ENCODE results near the gene CCSER1.

- TF ChIP-seq CTCF (IDR thresholded peaks at IDR 0.05), result no peak
- TF ChIP-seq REST (IDR thresholded peaks at IDR 0.05; ENCODE audit: insufficient read depth in 1 of 2, low read depth in 2 of 2, low read length in 1 of 2), result no peak
- TF ChIP-seq SIN3A (IDR thresholded peaks at IDR 0.05; ENCODE audit: borderline replicate concordance, insufficient read depth, low read depth, low read length), result no peak
- TF ChIP-seq POLR2AphosphoS5 (IDR thresholded peaks at IDR 0.05; ENCODE audit: low read depth, low read length), result no peak
Measured at GRCh38 chr4:91330555-91331137, 1203.5 kb downstream of the CCSER1 start.
